Activated CD4-positive, alpha-beta T cell treated with anti-CD3 and anti-CD28 coated beads for 36 hours (primary cell): ENCODE results near the gene BACE1. TPM values are rescaled to one million over a fixed set of nuclear protein-coding genes. Genes with fewer than 3 reads are reported as not detected.

Experiments
- ATAC-seq: fragments of 200-7000 bp; cut with Tn5 transposase; one replicate; pipeline ENCODE4 v1.10.0; 2021; ENCODE audit warnings: mild to moderate bottlenecking, moderate library complexity
- CTCF ChIA-PET: fragments of 350-600 bp; sonication (Branson Sonifier 250); formaldehyde crosslinking; loops from one replicate; lab custom pipeline; 2021; ENCODE audit warnings: antibody characterized with exemption; lab: Charles Lee
- POLR2A ChIA-PET: fragments of 350-600 bp; sonication (Branson Sonifier 250); formaldehyde crosslinking; loops from one replicate; lab custom pipeline; 2021; ENCODE audit warnings: antibody characterized with exemption, inconsistent platforms; lab: Charles Lee
- DNase-seq: peaks from one replicate; pipeline ENCODE4 v3.0.0-alpha.2; 2020
- H3K27ac Mint-ChIP-seq: one replicate; pipeline ENCODE4 v1.8.0; 2021; ENCODE audit warnings: mixed read lengths
- H3K27me3 Mint-ChIP-seq: one replicate; pipeline ENCODE4 v1.8.0; 2021; ENCODE audit warnings: mixed read lengths
- H3K36me3 Mint-ChIP-seq: one replicate; pipeline ENCODE4 v1.8.0; 2021; ENCODE audit warnings: low read depth, mixed read lengths
- H3K4me1 Mint-ChIP-seq: one replicate; pipeline ENCODE4 v1.8.0; 2021; ENCODE audit warnings: mixed read lengths
- H3K4me3 Mint-ChIP-seq: one replicate; pipeline ENCODE4 v1.8.0; 2021; ENCODE audit warnings: mild to moderate bottlenecking, moderate library complexity, mixed read lengths
- H3K9me3 Mint-ChIP-seq: one replicate; pipeline ENCODE4 v1.8.0; 2021; ENCODE audit warnings: low read depth, mixed read lengths
- intact Hi-C, 2 experiments: fragments of 100-400 bp; cut with DNase I in 1 of 2; cut with micrococcal nuclease in 1 of 2; formaldehyde crosslinking; loops; one replicate each; pipeline versions ENCODE4 v1.14.2 to v1.15.1; 2022 to 2024; cut with DNase I, micrococcal nuclease
- total RNA-seq, 2 experiments: library from RNA; stranded (reverse); gene quantifications; one replicate each; pipeline ENCODE4 v1.2.3, GENCODE V29; 2021

Gene BACE1
- total RNA-seq, 2 experiments from 2014 or later, result 1.0 TPM

- no peak overlapping the region for H3K4me3 Mint-ChIP-seq
- H3K27me3 Mint-ChIP-seq, result no peaks in the 10 kb centered on the region
- DNase-seq, result no peak
- H3K36me3 Mint-ChIP-seq, result peaks cover 16% of the 10 kb centered on the region
- H3K4me1 Mint-ChIP-seq, result peaks cover 3% of the 10 kb centered on the region
- ChIA-PET POLR2A (no interaction called here), CTCF (no interaction called here)
- intact Hi-C loops, result loop anchor here (10.0 kb wide), 2 partner anchors 576 to 806 kb away; no protein-coding TSS in a partner anchor
- H3K9me3 Mint-ChIP-seq, result no peaks in the 10 kb centered on the region
- H3K27ac Mint-ChIP-seq, result no peak overlapping the region
- ATAC-seq, result no peak
Observed at GRCh38 chr11:117239295-117239694, 76.8 kb downstream of the BACE1 start.

- ChIA-PET POLR2A (no interaction called here), CTCF (interaction anchor here (0.8 kb wide), 1 partner anchor 485 kb away, joined by 4 read pairs; no protein-coding TSS in a partner anchor)
- Mint-ChIP-seq H3K27me3 (no peaks in the 10 kb centered on the region), H3K36me3 (peaks cover 13% of the 10 kb centered on the region), H3K9me3 (no peaks in the 10 kb centered on the region), H3K27ac (no peak overlapping the region), H3K4me1 (peaks cover 14% of the 10 kb centered on the region), H3K4me3 (no peak overlapping the region)
- DNase-seq (no peak), ATAC-seq (peak; percentile 78)
- intact Hi-C loops, result loop anchor here (10.0 kb wide), 2 partner anchors 577 to 807 kb away; no protein-coding TSS in a partner anchor
Observed at GRCh38 chr11:117238221-117238620, 77.8 kb downstream of the BACE1 start.

Other genes starting within 250 kb of the BACE1 start
- gene SIK3, start 217.8 kb downstream of the BACE1 start, total RNA-seq, result 10 to 100 TPM; 23.6 to 25.3 TPM
- 10 to 100 TPM; 44.8 to 57.5 TPM for gene PAFAH1B2, start 172.0 kb downstream of the BACE1 start, total RNA-seq
- 10 to 100 TPM; 21.5 to 23.7 TPM for gene SIDT2, start 137.5 kb downstream of the BACE1 start, total RNA-seq
- gene TAGLN, start 116.9 kb downstream of the BACE1 start, total RNA-seq, result 1 to 10 TPM; 1.6 to 2.0 TPM
- gene PCSK7, start 84.2 kb downstream of the BACE1 start, total RNA-seq, result 10 to 100 TPM; 95.0 to 96.2 TPM
- gene RNF214, start 83.6 kb downstream of the BACE1 start, total RNA-seq, result 10 to 100 TPM; 19.3 to 24.6 TPM
- 1 to 10 TPM; 3.1 to 4.9 TPM for gene BACE1-AS, start 24.9 kb downstream of the BACE1 start, total RNA-seq
- gene CEP164, start 11.6 kb upstream of the BACE1 start, total RNA-seq, result 10 to 100 TPM; 30.3 to 31.0 TPM